ENCODE data around the gene DGCR8.

GRCh38 chr22:20036535-20037392 lies 43.3 kb upstream of the DGCR8 start:
- TF ChIP-seq CTCF (conservative IDR thresholded peaks at IDR 0.05; ENCODE audit: low read depth, low read length), result no peak
- TF ChIP-seq EZH2phosphoT487 (IDR thresholded peaks at IDR 0.05; ENCODE audit: borderline replicate concordance, low read length), result no peak
